ENCODE data around the gene ARHGEF7. TPM values are rescaled to one million over a fixed set of nuclear protein-coding genes. Genes with fewer than 3 reads are reported as not detected.

The ARHGEF7 gene
- polyA plus RNA-seq, 3 donors, result 61.6 to 76.2 (median 75.3) TPM

DNA sequence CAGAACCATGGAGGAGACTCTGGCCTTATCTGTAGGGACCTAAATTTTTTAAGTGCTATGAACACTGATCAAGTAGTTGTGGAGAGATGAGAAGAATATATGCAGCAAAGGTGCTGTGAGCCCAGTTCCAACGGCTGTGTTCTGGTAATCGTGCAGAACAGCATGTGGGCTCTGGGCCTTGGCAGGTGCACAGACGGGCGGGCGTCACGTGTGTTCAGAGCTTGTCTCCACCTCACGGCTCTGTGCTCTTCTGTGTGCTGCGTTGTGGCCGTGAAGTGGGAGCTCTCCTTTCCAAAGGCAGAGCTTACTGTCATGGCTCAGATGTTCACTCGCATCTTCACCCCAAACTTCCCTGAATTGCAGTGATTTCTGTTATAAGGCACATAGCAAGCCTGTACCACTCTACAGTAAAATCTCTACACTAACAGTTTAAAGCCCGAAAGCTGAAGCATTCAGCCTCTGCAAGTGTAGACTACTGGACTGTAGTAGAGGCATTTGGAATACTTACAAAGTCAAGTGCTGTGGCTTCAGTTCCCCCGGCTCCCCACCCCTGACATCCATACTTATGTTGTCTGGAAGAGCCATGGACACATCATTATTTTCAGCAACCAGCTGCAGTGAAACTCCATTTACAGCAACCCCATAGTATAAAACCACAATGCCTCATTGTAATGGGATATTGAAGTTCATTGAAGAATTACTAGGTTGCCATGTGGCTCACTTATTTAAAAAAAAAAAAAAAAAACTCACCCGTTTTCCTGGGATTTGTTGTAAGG is 177.8 kb downstream of the ARHGEF7 start:
- DNase-seq, result no peak

DNA sequence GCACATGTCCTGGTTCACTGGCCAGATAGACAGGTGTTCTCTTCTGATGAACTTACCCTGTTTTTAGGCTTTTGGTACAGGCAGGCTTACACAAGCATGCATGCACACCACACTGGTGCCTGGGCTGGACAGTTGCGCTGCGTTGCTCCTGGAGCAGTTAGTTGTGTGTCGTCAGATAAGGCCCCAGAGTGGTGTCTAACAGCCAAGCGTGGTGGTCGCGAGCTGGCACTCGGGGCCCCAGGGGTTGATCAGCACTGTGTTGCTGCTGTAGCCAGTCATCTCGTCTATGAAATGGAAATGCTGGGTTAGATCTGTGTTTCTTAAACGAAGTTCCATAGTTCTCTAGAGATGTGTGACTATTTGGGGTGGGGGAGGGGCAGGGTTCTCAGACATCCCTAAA is 180.8 kb downstream of the ARHGEF7 start:
- no peak for DNase-seq

DNA sequence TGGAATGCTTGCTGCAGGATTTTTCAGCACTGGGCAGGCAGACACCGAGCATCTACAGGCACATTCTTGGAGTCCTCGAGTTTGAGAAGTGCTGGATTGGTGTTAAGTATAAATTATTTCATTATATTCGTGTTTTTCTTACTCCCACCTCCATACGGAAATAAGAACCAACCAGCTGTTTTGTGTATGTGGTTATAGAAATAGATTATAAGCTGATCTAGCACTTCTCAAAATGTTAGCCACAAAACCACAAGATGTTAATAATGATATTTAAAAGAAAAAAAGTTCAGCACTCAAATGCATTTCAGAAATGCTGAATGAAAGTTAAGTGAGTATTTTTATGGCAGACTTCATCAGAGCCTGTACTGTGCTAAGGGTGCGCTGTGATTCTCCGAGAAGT is 181.3 kb downstream of the ARHGEF7 start:
- no peak for DNase-seq

DNA sequence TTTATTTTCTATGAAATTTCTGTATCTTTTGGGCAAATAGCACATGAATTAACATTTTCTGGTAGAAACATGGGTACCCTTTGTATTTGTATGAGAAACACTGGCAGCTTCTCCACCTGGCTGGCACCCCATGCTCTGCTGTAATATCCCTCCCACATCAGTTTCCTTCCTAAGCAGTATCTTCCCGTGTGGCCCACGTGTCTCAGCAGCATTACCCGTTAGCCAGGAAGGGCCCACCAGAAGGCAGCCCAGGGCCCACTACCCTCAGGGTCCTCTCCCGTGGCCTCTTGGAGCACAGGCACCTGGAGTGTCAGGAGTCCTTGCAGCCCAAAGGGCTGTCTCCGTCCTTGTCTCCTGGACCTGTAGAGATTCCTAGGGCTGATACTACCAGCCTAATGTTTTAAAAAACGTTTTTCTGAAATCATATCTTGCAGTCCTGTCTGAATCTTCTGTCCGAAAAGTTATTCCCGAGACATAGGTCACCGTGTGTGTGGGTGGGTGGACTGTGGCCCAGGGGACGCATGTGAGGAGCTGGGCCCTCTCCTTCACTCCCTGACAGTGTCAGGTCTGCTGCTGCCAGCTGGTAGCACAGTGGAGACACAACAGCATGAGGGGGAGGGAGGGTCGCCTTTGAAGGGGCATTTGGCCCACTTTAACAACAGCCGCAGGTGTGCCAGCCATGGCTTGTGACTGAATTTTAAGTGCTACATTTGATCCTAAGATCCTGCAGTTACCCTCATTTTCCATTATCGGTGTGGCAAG is 183.3 kb downstream of the ARHGEF7 start:
- DNase-seq, result no peak

DNA sequence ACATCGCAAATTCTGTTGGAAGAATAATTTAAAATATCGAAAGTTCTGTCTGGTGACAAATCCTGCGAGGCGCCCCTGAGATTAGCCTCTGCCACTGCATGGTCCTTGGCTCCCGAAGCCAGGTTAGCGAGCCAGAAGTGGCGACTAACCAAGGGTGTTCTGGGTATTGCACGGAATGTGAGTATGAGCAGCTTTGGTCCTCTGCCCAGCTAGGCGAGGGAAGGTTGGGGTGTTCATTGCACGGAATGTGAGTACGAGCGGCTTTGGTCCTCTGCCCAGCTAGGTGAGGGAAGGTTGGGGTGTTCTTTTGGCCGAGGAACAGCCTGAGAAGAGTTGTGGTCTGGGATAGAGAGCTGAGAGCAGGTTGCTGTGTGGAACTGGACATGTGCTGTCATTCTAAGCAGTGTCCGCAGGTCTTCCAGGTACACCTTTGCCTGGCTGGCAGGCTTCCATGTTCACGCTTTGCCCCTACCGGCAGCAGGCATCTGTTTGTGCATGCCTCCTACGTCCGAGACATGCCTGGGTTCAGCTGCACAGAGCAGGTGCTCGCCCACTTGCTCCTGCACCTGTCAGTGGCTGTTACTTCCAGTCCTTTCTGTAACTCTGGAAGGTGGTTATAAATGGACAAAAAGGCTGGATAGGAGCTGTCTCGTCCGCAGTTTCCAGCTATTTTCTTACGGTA is 187.1 kb downstream of the ARHGEF7 start:
- DNase-seq, result no peak

DNA sequence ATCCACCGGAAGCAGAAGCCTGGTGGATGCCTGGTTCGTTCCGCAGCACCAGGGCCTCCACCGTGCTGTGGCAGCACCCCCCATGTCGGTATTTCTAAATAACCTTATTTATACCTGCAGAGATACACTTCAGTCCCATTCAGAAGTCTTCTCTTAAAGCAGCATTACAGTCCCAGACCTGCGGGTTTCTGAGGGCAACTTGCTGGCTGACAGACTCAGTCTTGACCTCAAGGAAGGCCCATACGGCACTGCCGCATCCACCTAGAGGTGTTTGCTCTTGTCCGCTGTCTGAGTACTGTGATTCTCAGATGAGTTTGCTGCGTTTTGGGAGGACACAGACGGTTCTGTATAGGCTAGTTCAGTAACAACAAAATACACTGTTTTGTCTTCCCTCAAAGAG is 188.4 kb downstream of the ARHGEF7 start:
- no peak for DNase-seq

DNA sequence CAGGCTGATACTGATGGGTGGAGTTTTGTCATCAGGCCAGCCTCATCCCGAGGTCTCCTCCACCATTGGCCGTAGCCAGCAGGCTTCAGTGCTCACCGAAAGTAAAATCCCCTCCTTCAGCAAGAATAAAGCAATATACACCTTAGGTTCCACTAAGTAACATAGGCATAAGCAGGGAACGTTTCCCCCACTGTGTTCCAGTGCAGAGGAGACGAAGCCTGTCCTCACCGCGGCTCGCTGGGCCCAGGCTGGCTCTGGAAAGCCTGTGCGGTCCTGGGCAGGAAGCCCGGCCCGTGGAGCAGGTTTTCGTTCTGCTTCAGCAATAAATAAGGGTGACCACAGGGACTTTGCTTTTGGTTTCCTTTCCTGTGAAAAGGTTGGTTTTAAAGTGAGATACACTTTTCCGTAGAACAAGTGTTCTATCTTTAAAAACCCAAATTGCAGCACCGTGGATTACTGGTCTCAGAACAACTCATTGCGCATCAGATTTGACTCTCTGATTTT is 189.0 kb downstream of the ARHGEF7 start:
- no peak for DNase-seq

DNA sequence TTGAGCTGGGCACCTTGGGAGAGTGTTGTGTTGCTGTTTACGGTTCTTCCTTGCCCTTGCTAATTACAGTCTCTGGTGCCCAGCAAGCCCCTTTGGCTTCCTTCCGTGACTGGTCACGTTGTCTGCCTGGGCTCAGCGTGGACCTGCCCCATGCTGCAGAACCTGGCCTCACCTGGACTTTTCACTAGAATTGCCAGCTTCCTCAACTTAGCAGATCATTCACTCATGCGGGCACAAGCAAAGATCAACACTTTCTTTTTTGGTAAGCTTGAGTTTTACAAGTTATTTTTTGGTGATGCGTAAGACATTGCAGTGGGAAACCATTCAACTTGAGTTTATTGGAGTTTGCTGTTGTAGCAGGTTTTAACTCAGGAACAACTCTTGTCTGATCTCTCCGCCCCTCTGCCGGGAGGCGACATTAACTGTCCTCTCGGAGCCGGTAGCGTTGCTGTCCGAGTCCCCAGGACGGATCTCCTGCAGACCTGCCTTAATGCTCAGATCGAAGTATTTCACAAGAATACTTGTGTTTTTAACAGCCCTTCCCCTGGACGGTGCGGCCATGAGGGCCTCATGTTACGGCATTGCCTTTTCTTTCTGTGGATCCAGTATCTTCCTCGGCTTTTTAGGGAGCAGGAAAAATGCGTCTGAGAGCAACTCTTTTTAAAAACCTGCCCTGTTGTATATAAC is 189.6 kb downstream of the ARHGEF7 start:
- no peak for DNase-seq

DNA sequence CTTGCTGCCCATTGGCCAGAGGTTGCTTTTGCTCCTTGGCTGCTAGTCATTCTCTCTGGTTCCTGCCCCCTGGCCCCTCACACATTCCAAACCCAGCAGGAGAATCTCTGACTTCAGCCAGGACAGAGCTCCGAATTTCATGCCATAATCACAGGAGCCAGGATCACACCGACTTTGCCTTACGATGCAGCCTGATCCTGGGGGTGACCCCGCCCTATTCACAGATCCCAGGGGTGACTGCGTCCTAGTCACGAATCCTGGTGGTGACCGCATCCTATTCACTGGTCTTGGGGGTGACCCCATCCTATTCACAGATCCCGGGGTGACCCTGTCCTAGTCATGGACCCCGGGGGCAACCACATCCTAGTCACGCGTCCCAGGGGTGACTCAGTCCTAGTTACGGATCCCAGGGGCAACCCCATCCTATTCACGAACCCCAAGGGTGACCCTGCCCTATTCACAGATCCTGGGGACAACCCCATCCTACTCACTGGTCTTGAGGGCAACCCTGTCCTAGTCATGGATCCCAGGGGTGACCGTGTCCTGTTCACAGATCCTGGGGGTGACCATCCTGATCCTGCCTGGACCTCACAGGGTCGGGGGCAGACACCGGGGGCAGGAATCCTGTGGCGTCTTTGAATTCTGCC is 198.0 kb downstream of the ARHGEF7 start:
- no peak for DNase-seq

DNA sequence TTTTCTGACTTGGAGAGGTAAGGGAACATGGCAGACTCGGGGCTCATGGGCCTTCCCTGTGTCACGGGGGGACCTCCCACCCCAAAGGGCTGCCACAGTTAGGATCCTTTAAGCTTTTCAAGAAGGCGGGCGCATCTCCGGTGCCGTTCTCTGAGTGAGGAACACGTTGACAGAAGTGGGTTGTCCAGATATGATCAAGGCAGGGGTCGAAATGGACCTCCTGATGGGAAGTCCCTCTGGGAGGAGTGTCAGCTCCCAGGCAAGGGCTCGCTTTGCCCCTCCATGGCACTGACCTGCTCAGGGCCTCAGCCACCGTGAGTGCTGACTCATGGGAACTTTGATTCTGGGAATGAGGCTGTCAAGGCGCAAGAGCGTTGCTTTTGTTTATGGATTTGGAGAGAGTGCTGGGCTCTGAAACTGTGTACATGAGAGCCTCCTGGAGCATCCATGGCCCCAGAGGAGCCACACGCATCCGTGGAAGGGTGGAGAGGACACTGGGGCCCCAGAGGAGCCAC is 198.9 kb downstream of the ARHGEF7 start:
- no peak for DNase-seq

DNA sequence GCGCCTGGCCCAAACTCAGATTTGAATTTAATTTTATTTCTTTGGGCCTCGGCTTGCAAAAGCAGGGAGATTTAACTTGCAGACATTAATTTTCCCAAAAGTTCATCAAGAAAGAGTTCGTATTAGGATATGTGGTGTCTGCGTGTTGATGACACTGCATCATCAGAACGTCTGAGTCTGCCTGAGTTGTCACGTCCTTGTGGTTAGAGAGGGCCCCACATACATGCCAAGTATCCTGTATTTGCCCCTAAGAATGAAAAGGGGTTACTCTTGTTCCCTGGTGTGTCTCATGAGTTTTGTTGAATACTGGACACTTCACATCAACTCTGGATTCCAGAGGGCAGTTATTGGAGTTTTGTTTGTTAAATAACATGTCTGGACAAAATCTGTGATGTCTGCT is 199.7 kb downstream of the ARHGEF7 start:
- no peak for DNase-seq

DNA sequence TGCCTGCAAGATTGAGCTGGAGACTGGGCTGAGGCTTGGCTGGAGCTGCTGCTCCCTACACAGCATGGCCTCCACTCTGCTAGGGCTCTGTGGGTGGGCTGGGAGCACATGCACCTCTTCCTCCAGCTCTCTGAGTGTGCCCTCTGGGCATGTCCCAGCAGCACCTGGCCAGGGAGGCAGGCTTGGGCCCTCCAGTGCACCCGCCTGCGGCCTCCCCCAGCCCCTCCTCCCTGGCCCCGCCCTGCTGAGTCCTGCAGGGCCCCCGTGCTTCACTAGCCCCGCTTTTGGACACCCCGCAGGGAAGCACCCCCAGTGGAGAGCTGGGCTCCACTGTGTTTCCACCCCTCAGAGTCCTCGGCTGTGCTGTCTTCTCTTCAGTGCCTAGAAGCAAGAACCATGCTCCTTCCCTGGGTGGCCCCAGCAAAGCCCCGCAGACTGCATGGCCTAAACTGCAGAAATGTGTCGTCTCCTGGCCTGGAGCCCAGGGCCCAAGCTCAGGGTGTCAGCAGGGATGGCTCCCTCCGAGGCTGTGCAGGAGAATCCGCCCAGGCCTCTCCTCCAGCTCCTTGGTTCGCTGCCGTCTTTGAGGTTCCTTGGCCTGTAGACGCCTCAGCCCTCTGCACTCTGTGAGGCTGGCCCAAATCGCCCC is 200.4 kb downstream of the ARHGEF7 start:
- no peak for DNase-seq

DNA sequence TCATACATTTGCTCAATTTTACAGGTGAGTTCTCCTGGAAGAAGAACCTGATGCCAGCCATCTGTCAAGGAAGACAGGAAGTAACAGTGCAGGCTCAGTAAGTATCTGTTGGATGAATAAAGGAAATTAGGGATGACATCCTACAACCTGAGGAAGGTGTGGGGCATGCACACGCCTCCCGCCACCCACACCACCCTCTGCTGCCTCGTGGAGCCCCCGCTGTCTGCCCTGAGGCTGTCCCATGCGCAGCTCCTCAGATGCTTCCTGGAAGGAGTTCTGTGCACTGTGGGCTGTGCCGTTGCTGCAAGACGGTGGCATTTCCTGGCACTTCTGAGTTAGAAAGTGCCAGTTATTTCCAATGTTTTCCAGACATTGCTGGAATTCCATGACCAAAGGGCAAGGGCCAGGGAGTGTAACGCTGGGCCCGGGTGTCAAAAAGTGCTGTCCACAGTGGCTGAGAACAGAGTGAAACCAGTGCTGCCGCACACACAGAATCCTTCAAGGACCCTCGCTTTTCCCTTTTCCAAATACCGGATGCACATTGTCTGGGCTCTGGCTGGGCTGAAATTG is 201.1 kb downstream of the ARHGEF7 start:
- DNase-seq, result no peak

DNA sequence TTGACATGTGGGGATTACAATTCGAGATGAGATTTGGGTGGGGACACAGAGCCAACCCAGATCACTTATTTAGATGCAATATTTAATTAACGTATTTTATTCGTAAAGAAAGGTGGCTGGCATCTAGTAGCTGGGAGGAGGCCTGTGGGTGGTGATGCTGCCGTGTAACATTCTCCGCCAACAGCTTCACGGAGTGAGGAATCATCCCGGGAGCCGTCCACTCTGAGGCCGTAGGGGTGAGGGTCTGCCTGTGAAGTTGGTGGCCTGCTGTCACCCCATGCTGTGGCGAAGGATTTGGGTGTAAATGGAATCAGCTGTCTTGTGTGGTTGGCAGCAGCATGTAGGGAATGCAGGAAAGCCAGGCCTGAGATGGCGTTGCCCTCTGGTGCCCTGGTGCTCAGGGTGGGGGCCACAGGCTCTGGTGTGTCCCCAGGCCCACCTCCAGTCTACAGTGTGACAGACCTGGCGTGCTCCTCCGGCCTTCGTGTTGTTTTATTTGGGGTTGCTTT is 202.0 kb downstream of the ARHGEF7 start:
- DNase-seq, result no peak

DNA sequence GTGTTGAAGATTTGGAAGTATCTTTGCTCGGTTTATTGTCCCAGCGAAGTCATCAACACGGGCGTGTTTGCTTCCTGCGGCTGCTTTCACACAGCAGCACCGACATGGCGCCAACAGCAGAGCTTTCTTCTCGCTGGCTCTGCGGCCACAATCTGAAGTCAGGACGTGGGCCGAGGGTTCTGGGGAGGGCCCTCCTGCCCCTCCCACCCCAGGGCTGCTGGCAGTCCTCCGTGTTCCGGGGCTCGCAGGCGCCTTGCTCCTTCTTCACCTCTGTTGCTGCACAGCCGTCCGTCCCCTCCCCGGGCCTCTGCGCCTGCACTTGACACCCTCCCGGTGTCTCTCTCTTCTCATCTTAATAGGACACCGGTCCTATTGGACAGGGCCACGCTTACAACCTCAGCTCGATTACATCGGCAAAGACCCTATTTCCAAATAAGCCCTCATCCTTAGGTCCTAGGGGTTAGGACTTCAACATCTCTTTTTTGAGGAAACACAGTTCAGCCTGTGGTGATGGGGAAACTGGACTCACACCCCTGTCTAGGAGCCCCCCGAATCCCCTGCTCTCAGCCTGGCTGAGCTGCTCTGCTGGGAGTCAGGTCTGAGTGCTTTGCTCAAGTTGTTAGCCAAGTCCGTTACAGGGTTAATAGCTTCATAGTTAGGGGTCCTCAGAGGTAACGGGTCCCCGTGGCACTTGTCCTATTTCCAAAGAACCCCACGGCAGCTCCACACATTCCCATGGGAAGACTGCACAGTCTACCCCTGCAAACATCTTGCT is 202.6 kb downstream of the ARHGEF7 start:
- DNase-seq, result no peak

DNA sequence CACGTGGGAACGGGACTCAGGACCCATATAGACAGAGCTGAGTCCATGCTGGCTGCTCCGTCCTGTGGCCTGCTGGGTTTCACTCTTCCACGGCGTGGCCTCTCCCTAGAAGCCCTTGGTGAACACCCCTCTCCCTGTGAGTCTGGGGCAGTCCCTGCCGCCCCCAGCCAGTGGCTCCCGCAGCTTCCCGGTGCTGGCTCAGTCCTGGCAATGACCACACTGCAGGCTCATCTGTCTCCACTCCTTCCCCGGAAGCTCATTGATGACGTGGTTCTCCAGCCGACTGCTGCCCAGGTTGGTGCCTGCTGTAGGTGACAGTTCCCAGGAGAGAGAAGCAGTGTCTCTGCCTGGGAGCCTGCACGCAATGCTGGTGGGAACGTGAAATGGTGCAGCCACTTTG is 203.3 kb downstream of the ARHGEF7 start:
- no peak for DNase-seq

DNA sequence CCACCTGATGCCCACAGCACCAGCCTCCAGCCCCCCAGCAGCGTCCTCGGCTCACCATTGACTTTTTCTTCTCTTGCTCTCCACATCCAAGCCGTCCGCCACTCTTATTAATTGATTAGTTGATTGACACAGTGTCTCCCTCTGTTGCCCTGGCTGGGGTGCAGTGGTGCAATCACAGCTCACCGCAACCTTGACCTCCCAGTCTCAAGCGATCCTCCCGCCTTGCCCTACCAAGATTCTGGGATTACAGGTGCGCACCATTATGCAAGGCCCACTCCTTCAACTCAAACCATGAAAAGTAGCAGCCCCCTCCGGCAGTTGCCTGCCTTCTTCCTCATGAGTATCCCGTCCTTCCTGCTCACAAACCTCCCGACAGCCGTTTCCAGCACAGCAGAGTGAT is 204.4 kb downstream of the ARHGEF7 start:
- no peak for DNase-seq

DNA sequence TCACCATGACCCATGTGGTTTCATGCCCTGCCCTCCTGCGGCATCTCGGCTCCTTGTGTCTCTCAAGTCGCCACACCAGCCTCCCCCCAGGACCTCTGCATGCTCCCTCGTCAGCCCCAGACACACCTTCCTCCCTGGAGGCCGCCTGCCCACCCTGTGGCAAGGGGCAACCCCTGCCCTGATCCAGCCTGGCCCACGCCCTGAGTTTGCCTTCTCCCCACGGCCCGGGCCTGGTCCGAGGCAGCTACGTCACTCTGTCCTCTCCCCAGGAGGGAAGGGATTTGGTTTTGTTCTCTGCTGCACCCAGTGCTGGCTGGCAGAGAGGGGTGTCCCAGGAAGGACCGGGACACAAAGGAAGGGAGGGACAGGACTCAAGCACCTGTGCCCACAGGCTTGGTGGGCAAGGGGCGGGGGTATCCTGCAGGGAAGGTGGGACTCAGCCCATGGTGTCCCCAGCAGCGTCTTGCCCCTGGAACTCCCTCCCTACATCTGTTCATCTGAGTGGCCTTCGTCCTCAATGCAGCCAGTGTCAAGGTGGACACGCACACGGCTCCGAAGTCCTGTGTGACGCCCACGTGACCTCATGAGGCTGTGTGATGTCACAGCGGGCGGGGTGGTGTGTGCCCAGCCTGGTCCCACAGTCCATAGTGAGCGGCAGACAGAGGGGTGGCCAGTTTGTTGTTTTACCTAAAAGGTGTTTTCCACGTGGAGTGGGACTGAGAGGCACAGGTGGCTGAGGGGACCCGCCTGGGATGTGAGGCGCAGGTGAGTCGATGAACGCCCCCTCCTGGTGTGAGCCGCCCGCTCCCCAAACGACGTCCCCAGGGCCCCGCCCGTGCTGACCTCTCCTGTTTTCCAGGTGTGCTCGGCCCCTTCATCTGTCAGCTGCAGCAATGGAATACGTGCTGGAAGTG is 205.1 kb downstream of the ARHGEF7 start, which contains the start of gene TEX29:
TSS of gene TEX29 (plus strand) at position 645 of the 914 bp plus-strand sequence. CDS start at position 894, 249 bp downstream.
- no peak for DNase-seq

Data from renal pelvis (tissue), 4 donors.